Endothelial cell (in vitro differentiated cells): ENCODE measurements around the gene C3orf22. TPM values are rescaled to one million over a fixed set of nuclear protein-coding genes. Genes with fewer than 3 reads are reported as not detected.

Source experiments
- DNase-seq: peaks from one replicate; pipeline ENCODE4 v3.0.0; 2021; ENCODE audit warnings: low spot score
- H3K27ac Mint-ChIP-seq: one replicate; pipeline ENCODE4 v1.8.0; 2021; ENCODE audit warnings: mixed read lengths, inconsistent platforms; ENCODE audit not compliant: unreplicated experiment
- H3K27me3 Mint-ChIP-seq: one replicate; pipeline ENCODE4 v1.8.0; 2021; ENCODE audit warnings: mild to moderate bottlenecking, moderate library complexity, mixed read lengths, inconsistent platforms; ENCODE audit not compliant: unreplicated experiment
- H3K36me3 Mint-ChIP-seq: one replicate; pipeline ENCODE4 v1.8.0; 2021; ENCODE audit warnings: mild to moderate bottlenecking, low read depth, mixed read lengths, inconsistent platforms; ENCODE audit not compliant: unreplicated experiment
- H3K4me1 Mint-ChIP-seq: one replicate; pipeline ENCODE4 v1.8.0; 2021; ENCODE audit warnings: mild to moderate bottlenecking, mixed read lengths, inconsistent platforms; ENCODE audit not compliant: unreplicated experiment
- H3K4me3 Mint-ChIP-seq: one replicate; pipeline ENCODE4 v1.8.0; 2021; ENCODE audit warnings: mild to moderate bottlenecking, mixed read lengths, inconsistent platforms; ENCODE audit not compliant: unreplicated experiment
- H3K9me3 Mint-ChIP-seq: one replicate; pipeline ENCODE4 v1.8.0; 2021; ENCODE audit warnings: mixed read lengths, inconsistent platforms; ENCODE audit not compliant: unreplicated experiment
- CTCF ChIP-seq: fragments of 200-600 bp; sonication (generic); IDR thresholded peaks from one replicate; pipeline ENCODE4 v1.5.0; 2021; ENCODE audit warnings: antibody characterized with exemption; ENCODE audit not compliant: unreplicated experiment
- total RNA-seq: library from RNA; stranded (reverse); fragmentation: NEBNext Ultra II Directional; extraction: Animal tissue kit (Norgen Biotek cat#: 25700); gene quantifications from one replicate; pipeline ENCODE4 v1.2.1, GENCODE V29; 2021; ENCODE audit not compliant: unreplicated experiment

Gene C3orf22
- total RNA-seq, 1 donor from 2014 or later, result not detected

DNA sequence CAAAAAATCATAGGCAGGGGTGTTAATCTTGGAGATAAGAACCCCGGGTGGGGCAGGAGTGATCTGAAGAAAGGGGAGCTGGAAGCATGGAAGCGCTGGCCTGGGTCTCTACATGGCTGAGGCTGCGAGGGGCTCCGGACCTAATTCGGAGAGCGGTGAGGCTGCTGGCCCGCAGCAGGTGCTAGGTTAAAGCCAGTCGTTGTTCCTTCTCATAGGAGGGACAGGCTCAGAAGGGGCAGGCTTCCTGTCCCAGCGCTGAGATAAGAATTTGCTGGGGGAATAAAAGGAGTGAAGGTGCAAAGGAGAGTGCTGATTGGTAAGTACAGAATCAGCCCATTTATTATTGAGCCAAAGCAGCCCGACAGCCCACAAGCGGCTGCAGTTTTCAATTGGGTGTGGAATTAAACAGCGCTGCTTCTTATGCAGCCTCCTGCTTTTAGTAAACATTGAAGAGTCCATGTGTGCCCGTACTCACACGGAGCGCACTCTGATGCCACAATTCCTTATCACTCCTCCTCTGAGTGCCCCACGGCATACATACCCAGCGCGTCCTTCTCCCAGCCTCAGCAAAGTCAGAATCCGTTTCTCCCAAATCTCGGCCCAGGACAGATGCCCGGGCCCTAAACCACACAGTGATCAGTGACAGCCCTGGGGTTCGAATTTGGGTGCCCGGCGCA is 17.6 kb downstream of the C3orf22 start:
- DNase-seq, result no peak

GRCh38 chr3:126540342-126540849 is 18.3 kb downstream of the C3orf22 start:
- no peaks in the 10 kb centered on the region for H3K9me3 Mint-ChIP-seq
- DNase-seq, result no peak
- no peak overlapping the region for H3K4me3 Mint-ChIP-seq
- H3K36me3 Mint-ChIP-seq, result peaks cover 6% of the 10 kb centered on the region
- TF ChIP-seq CTCF, result no peak
- no peaks in the 10 kb centered on the region for H3K4me1 Mint-ChIP-seq
- H3K27ac Mint-ChIP-seq, result no peak overlapping the region
- peaks cover 5% of the 10 kb centered on the region for H3K27me3 Mint-ChIP-seq

More for the DNA sequence above, 17.6 kb downstream of the C3orf22 start:
- H3K4me1 Mint-ChIP-seq, result no peaks in the 10 kb centered on the region
- no peak overlapping the region for H3K27ac Mint-ChIP-seq
- H3K4me3 Mint-ChIP-seq, result no peak overlapping the region
- no peak for TF ChIP-seq CTCF
- peaks cover 6% of the 10 kb centered on the region for H3K36me3 Mint-ChIP-seq
- H3K9me3 Mint-ChIP-seq, result no peaks in the 10 kb centered on the region
- peaks cover 4% of the 10 kb centered on the region for H3K27me3 Mint-ChIP-seq

DNA sequence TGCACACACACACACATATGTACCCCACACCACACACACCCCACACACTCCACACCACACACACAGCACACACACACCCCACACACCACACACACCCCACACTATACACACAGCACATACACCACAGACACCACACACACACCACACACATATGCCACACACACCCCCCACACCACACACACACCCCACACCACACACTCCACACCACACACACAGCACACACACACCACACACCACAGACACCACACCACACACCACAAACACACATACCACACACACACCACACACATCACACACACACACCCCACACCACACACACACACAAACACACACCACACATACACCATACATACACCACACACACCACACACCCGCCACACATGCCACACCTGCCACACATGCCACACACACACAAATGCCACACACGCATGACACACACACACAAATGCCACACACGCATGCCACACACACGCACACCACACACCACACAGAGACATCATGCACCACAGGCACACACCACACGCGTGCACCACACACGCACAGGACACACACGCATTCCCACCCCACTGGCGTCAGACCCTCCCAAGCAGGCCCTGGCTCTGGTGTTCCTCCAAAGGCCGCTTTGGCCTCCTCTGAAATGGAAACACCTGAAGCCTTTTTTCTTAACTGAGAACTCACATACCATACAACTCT is 19.0 kb downstream of the C3orf22 start:
- no peak for TF ChIP-seq CTCF
- Mint-ChIP-seq H3K4me1 (no peaks in the 10 kb centered on the region), H3K9me3 (no peaks in the 10 kb centered on the region), H3K27me3 (peaks cover 8% of the 10 kb centered on the region), H3K36me3 (peaks cover 6% of the 10 kb centered on the region), H3K4me3 (no peak overlapping the region), H3K27ac (no peak overlapping the region)
- no peak for DNase-seq

DNA sequence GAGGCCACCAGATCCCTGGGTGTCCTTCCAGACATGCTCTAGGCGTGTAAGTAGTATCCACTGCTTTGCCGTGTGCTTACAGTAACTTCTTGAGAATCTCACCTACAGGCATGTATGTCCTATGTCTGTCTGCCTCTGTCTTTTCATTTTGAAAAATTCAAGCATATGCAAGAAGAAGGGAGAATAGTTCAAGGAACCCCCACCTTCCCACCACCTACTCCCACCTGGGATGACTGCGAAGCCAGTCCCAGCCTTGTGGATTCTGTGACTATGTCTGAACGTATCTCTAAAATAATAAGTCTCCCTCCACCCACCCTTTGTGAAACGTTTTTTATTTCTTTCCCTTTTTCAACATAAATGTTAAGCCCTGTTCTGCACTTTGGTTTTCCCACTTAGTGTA is 19.8 kb downstream of the C3orf22 start:
- no peak overlapping the region for H3K4me3 Mint-ChIP-seq
- H3K9me3 Mint-ChIP-seq, result no peaks in the 10 kb centered on the region
- TF ChIP-seq CTCF, result no peak
- peaks cover 6% of the 10 kb centered on the region for H3K36me3 Mint-ChIP-seq
- no peaks in the 10 kb centered on the region for H3K4me1 Mint-ChIP-seq
- H3K27ac Mint-ChIP-seq, result no peak overlapping the region
- peaks cover 12% of the 10 kb centered on the region for H3K27me3 Mint-ChIP-seq
- DNase-seq, result no peak

- Mint-ChIP-seq H3K4me1 (peaks cover 5% of the 10 kb centered on the region), H3K4me3 (no peak overlapping the region), H3K27me3 (peaks cover 12% of the 10 kb centered on the region), H3K9me3 (no peaks in the 10 kb centered on the region), H3K36me3 (peaks cover 6% of the 10 kb centered on the region), H3K27ac (no peak overlapping the region)
- no peak for DNase-seq
- no peak for TF ChIP-seq CTCF
These were observed 20.4 kb downstream of the C3orf22 start for GRCh38 chr3:126538316-126538715.
